Body of pancreas (tissue), 4 donors: Measurements from ENCODE around the gene GNB3. TPM values are rescaled to one million over a fixed set of nuclear protein-coding genes. Genes with fewer than 3 reads are reported as not detected.
"Not testable (repeated sequence)": the region's sequence is repeated elsewhere in the genome, so short reads cannot be mapped to it uniquely, and the experiment has no call there.

Source experiments
- ATAC-seq: fragments of 150-250 bp; one replicate; pipeline ENCODE4 v1.9.1; 2016
- DNase-seq, 4 donors: peaks; one replicate each; pipeline ENCODE4 v3.0.0-alpha.2; 2019
- H3K27ac ChIP-seq, 4 donors: fragments of 200-600 bp; sonication (generic); 1 replicate in 3 of 4; 2 replicates in 1 of 4; pipeline versions ENCODE4 v1.5.1 to v1.6.1; 2016 to 2019; ENCODE audit warnings: mild to moderate bottlenecking in 1 of 4, mixed read lengths in 1 of 4, moderate library complexity in 1 of 4
- H3K27me3 ChIP-seq, 2 donors: fragments of 200-600 bp; sonication (generic); one replicate each; pipeline ENCODE4 v1.6.0; 2016; ENCODE audit warnings: mild to moderate bottlenecking in 1 of 2
- H3K36me3 ChIP-seq, 2 donors: fragments of 200-600 bp; sonication (generic); replicated peaks in 1 of 2; 2 replicates each; pipeline ENCODE4 v1.5.1; 2016; ENCODE audit warnings: low read depth in 2 of 2; ENCODE audit not compliant: insufficient read depth in 1 of 2
- H3K4me1 ChIP-seq: fragments of 200-600 bp; sonication (generic); one replicate; pipeline ENCODE4 v1.6.0; 2016
- H3K4me3 ChIP-seq, 2 donors: fragments of 200-600 bp; sonication (generic); 1 replicate in 1 of 2; 2 replicates in 1 of 2; pipeline ENCODE4 v1.5.1; 2016 to 2019
- H3K9me3 ChIP-seq, 3 donors: fragments of 200-600 bp; sonication (generic); 1 replicate in 2 of 3; 2 replicates in 1 of 3; pipeline ENCODE4 v1.5.1; 2016
- POLR2A ChIP-seq, 3 donors: fragments of 450-650 bp; IDR thresholded peaks; one replicate each; pipeline ENCODE4 v1.6.1; 2016; ENCODE audit warnings: antibody characterized with exemption in 3 of 3, mild to moderate bottlenecking in 2 of 3
- WGBS, 2 donors: methylation state at CpG; one replicate each; pipeline ENCODE4 v1.1.5; 2017; 5-methylcytosine and 5-hydroxymethylcytosine counted together
- intact Hi-C: fragments of 100-400 bp; cut with DNase I; formaldehyde crosslinking; loops from one replicate; pipeline ENCODE4 v1.15.1; 2023
- total RNA-seq, 2 donors: library from RNA; depleted of rRNA; stranded (reverse); fragments of >200 nt; gene quantifications; one replicate each; pipeline ENCODE4 v1.1.0, GENCODE V29; 2016
- TF ChIP-seq, protein P1 (sequence below), 7 experiments: fragments of 450-650 bp in 4 of 7; fragments of 200-600 bp in 3 of 7; sonication (generic) in 3 of 7; IDR thresholded peaks; one replicate each; pipeline ENCODE4 v1.5.1; 2016 to 2019; ENCODE audit warnings: antibody characterized with exemption in 7 of 7

Gene GNB3
- total RNA-seq, 2 donors from 2014 or later: 0.33 to 0.52 TPM

DNA sequence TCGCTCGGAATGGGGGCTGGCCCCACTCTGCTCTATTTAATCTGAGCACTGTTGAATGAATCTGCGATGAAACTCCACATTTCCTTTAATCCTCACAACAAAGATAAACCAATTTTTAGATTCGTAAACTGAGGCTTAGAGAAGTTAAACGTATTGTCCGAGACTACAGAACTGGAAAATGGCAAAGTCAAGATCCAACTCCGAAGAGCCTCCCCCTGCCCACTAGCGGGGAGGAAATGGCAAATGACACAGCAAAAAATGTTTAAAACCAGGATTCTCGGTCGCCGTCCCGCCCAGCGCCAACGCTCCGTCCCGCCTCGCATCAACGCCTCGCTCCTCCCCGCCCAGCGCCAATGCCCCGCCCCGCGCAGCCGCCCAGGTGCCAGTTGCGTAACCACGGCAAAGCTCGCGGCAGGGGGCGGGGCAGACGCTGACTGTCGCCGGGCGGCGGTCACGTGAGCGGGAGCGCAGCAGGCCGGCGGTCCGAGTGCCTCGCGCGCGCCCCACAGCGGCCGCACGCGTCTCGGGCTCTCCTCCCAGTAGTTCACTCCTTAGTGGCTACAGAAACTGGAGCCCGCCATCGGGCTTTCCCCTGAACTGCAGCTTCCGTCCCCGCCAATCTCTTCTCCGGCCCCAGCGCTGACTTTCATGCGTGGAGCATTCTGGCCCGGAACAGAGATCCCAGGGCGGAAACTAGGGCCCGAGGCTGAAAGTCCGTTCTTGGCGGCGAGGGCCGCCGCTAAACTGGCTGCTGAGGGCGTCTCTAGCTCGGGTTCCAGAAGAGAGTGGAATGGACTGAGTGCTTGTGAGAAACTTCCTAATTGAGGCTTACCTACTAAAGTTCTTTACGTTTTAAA, 50.3 kb downstream of the GNB3 start:
- DNase-seq (peak; percentile 98 to 99 (median 99)), ATAC-seq (peak; percentile 96)
- TF ChIP-seq, protein P1, sequence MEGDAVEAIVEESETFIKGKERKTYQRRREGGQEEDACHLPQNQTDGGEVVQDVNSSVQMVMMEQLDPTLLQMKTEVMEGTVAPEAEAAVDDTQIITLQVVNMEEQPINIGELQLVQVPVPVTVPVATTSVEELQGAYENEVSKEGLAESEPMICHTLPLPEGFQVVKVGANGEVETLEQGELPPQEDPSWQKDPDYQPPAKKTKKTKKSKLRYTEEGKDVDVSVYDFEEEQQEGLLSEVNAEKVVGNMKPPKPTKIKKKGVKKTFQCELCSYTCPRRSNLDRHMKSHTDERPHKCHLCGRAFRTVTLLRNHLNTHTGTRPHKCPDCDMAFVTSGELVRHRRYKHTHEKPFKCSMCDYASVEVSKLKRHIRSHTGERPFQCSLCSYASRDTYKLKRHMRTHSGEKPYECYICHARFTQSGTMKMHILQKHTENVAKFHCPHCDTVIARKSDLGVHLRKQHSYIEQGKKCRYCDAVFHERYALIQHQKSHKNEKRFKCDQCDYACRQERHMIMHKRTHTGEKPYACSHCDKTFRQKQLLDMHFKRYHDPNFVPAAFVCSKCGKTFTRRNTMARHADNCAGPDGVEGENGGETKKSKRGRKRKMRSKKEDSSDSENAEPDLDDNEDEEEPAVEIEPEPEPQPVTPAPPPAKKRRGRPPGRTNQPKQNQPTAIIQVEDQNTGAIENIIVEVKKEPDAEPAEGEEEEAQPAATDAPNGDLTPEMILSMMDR (IDR thresholded peaks at IDR 0.05): peak; percentile 83 to 99 (median 93)
- peak; percentile 46 to 80 (median 70) for TF ChIP-seq POLR2A (IDR thresholded peaks at IDR 0.05)
- Histone ChIP-seq H3K36me3 (no peaks in the 10 kb centered on the region), H3K27me3 (no peaks in the 10 kb centered on the region), H3K4me3 (no peak overlapping the region), H3K27ac (peak overlapping the region; percentile 74 to 95 (median 84)), H3K4me1 (peaks cover 10% of the 10 kb centered on the region), H3K9me3 (no peaks in the 10 kb centered on the region)
- WGBS, 2 donors: 0 to 1% methylated on average over 28 to 68 of the region's 68 CpGs
- intact Hi-C loops: no loop called here

DNA sequence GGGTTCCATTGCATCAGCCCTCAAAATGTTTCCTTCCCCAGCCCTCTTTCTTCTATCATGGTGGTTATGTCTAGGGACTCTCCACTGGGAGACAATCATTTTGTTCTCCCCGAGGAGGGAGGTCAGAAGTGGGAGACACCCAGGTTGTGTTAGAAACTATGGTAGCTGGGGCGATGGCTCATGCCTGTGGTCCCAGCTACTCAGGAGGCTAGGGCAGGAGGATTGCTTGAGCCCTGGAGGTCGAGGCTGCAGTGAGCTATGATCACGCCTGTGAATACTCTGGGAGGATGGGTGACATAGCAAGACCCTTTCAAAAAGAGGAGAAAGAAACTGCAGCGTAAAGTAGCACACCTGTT, 50.9 kb downstream of the GNB3 start:
- H3K27me3 ChIP-seq: no peaks in the 10 kb centered on the region
- H3K9me3 ChIP-seq: no peaks in the 10 kb centered on the region
- ATAC-seq (peak; percentile 1), DNase-seq (no peak)
- peaks cover 10% of the 10 kb centered on the region for H3K4me1 ChIP-seq
- no peak overlapping the region for H3K4me3 ChIP-seq
- H3K27ac ChIP-seq: peak overlapping the region; percentile 74 to 95 (median 84)
- no peaks in the 10 kb centered on the region for H3K36me3 ChIP-seq
- TF ChIP-seq, protein P1 (IDR thresholded peaks at IDR 0.05): no peak
- no peak for TF ChIP-seq POLR2A (IDR thresholded peaks at IDR 0.05)
- intact Hi-C loops: no loop called here
- 75 to 76% methylated on average over 5 of the region's 5 CpGs for WGBS, 2 donors

- H3K27ac ChIP-seq, H3K9me3 ChIP-seq, H3K4me1 ChIP-seq, DNase-seq, ATAC-seq, intact Hi-C loops, H3K27me3 ChIP-seq, H3K36me3 ChIP-seq, H3K4me3 ChIP-seq: not testable (repeated sequence)
- WGBS, 2 donors: 76 to 90% methylated on average over 3 of the region's 3 CpGs
Observed at GRCh38 chr12:6892683-6893082, 52.0 kb downstream of the GNB3 start.

DNA sequence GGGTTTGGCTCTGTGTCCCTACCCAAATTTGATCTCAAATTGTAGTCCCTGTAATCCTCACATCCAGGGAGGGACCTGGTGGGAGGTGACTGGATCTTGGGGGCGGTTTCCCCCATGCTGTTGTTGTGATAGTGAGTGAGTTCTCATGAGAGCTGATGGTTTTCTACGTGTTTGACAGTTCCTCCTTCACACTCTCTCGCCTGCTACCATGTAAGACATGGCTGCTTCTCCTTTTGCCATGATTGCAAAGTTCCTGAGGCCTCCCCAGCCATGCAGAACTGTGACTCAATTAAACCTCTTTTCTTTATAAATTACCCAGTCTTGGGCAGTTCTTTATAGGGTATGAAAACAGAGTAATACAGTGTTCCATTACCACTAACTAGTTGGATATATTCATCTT, 53.6 kb downstream of the GNB3 start:
- peaks cover 13% of the 10 kb centered on the region for H3K4me1 ChIP-seq
- H3K27ac ChIP-seq: no peak overlapping the region
- TF ChIP-seq, protein P1 (IDR thresholded peaks at IDR 0.05): no peak
- TF ChIP-seq POLR2A (IDR thresholded peaks at IDR 0.05): no peak
- 59 to 78% methylated on average over 3 of the region's 3 CpGs for WGBS, 2 donors
- H3K9me3 ChIP-seq: no peaks in the 10 kb centered on the region
- H3K27me3 ChIP-seq: no peaks in the 10 kb centered on the region
- no peaks in the 10 kb centered on the region for H3K36me3 ChIP-seq
- no peak overlapping the region for H3K4me3 ChIP-seq
- ATAC-seq: no peak
- intact Hi-C loops: no loop called here
- no peak for DNase-seq

Other genes starting within 250 kb of the GNB3 start
- gene CHD4, start 233.5 kb upstream of the GNB3 start, total RNA-seq: 100 to 1,000 TPM; 114 to 122 TPM
- gene LPAR5, start 205.0 kb upstream of the GNB3 start, total RNA-seq: 1 to 10 TPM in 1 of 2 donors, under 1 TPM in 1; 0.66 to 3.6 TPM
- 1 to 10 TPM in 1 of 2 donors, under 1 TPM in 1; 0.78 to 5.9 TPM for gene ACRBP, start 193.5 kb upstream of the GNB3 start, total RNA-seq
- 10 to 100 TPM; 23.3 to 39.9 TPM for gene ING4, start 177.8 kb upstream of the GNB3 start, total RNA-seq
- gene ZNF384, start 151.6 kb upstream of the GNB3 start, total RNA-seq: 10 to 100 TPM; 20.0 to 25.4 TPM
- not detected for gene PIANP, start 140.1 kb upstream of the GNB3 start, total RNA-seq
- gene COPS7A, start 116.9 kb upstream of the GNB3 start, total RNA-seq: 10 to 100 TPM; 20.2 to 27.7 TPM
- 10 to 100 TPM; 59.4 to 76.5 TPM for gene MLF2, start 87.8 kb upstream of the GNB3 start, total RNA-seq
- gene PTMS, start 74.6 kb upstream of the GNB3 start, total RNA-seq: 100 to 1,000 TPM in 1 of 2 donors, 10 to 100 TPM in 1; 69.5 to 109 TPM
- gene LAG3, start 68.4 kb upstream of the GNB3 start, total RNA-seq: not detected
- 1 to 10 TPM; 3.0 to 5.2 TPM for gene CD4, start 51.4 kb upstream of the GNB3 start, total RNA-seq
- under 1 TPM in 1 of 2 donors, not detected in 1; 0.78 TPM for gene GPR162, start 19.1 kb upstream of the GNB3 start, total RNA-seq
- 10 to 100 TPM; 17.6 to 43.2 TPM for gene P3H3, start 12.5 kb upstream of the GNB3 start, total RNA-seq
- 1 to 10 TPM in 1 of 2 donors, under 1 TPM in 1; 0.52 to 2.3 TPM for gene CDCA3, start 10.4 kb downstream of the GNB3 start, total RNA-seq
- gene USP5, start 11.2 kb downstream of the GNB3 start, total RNA-seq: 10 to 100 TPM; 18.2 to 60.6 TPM
- 100 to 1,000 TPM; 134 to 152 TPM for gene TPI1, start 26.6 kb downstream of the GNB3 start, total RNA-seq
- 10 to 100 TPM in 1 of 2 donors, 1 to 10 TPM in 1; 2.6 to 11.9 TPM for gene SPSB2, start 32.4 kb downstream of the GNB3 start, total RNA-seq
- gene LRRC23, start 63.9 kb downstream of the GNB3 start, total RNA-seq: 10 to 100 TPM in 1 of 2 donors, 1 to 10 TPM in 1; 7.0 to 21.1 TPM
- gene ENO2, start 73.7 kb downstream of the GNB3 start, total RNA-seq: 10 to 100 TPM in 1 of 2 donors, 1 to 10 TPM in 1; 4.4 to 11.9 TPM
- gene ATN1, start 87.0 kb downstream of the GNB3 start, total RNA-seq: 10 to 100 TPM; 36.1 to 86.7 TPM
- not detected for gene RNU7-1, start 102.9 kb downstream of the GNB3 start, total RNA-seq
- gene C12orf57, start 103.1 kb downstream of the GNB3 start, total RNA-seq: 100 to 1,000 TPM; 219 to 302 TPM
- gene PTPN6, start 110.4 kb downstream of the GNB3 start, total RNA-seq: 10 to 100 TPM; 18.4 to 19.4 TPM
- gene PHB2, start 129.7 kb downstream of the GNB3 start, total RNA-seq: 100 to 1,000 TPM in 1 of 2 donors, 10 to 100 TPM in 1; 83.4 to 125 TPM
- 10 to 100 TPM in 1 of 2 donors, 1 to 10 TPM in 1; 8.3 to 15.5 TPM for gene EMG1, start 130.0 kb downstream of the GNB3 start, total RNA-seq
- gene LPCAT3, start 177.6 kb downstream of the GNB3 start, total RNA-seq: 10 to 100 TPM; 21.5 to 39.6 TPM
- 100 to 1,000 TPM; 105 to 157 TPM for gene C1S, start 219.8 kb downstream of the GNB3 start, total RNA-seq